NCI-H2107 (cell line): ENCODE results near the gene MAGI1.

Experiments used
- DNase-seq: peaks from one replicate; lab custom pipeline; 2025; lab: John Stamatoyannopoulos, UW

MAGI1 gene

DNA sequence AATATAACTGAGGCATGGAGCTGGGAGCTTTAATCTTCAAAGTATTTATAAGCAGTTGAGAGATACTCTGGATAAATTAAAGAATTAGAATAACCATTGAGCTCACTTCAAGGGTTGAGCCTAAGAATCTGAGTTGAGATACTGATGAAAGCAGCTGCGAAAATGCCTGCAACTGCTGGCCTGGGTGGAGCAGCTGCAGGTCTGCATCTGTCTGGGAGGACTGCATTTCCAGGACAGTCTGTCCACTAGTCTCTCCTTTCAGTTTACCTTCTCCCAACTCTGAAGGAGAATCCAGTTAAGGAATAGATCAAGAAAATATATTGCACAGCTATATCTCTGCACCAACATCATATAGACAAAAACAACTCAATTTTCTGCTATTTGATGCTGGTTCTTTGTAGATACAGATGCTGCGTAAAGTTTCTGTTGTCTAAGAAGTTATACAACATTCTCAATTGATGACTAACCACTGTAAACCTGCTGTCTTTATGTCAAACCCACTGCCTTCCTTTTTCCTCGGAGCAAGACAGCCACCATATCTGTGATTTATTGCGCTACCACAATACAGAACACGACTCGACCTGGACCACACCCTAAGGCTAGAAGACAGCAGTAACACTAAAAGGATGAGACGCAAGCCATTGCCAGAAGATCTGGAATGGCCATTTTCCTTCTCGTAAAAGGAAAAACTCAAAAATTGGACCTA, 245.1 kb downstream of the MAGI1 start:
- no peak for DNase-seq

DNA sequence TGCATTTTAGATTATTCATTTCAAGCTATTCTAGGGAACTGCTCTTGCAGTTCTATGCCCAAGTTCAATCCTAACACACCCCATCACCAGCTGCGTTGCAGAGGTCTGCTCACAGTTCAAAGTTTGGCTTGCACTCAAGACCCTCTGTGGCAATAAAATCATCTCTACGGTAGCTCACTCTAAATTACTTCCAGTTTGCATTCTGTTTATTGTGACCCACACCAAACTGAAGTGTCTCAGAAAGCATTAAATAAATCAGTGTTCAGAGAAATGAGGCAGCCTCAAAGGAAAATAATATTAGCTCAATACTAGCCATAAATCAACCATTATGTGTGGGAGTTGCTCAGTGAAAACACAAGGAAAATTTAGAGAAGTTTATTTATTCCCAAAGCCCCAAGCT, 250.3 kb downstream of the MAGI1 start:
- DNase-seq: no peak

DNA sequence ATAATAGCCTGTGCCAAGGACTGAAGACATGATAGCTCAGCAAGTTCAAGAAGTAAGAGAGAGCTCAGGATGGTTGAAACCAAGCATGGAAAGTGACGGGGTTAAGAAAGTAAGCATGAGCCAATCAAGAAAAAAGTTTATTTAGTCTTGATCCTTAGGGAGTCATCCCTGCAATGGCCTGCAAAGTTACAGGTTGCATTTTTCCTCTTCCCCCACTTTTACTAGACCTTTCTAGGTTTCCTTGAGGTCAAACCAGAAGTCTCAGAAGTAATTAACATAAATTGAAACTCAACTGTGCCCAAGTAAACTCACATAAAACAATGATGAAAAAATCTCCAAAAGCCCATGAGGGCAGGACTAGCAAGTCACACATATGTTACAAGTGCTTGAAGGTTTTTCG, 250.9 kb downstream of the MAGI1 start:
- DNase-seq: no peak

DNA sequence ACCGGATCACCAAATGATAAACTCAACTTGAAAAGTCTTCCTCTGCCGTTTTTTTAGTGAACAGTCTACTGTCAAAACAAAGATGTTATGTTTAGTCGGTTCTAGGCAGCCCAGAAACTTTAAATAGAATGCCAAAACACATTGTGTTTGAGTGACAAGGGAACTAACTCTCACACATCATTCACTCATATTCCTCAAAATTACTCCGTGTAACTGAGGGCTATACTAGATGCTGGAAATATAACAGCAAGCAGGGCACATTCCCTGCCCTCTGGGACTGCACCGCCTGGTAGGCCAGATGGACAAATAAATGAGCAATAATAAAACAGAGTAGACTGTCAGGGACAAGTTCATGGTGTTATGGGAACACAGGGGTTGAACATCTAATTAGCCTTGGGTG, 251.4 kb downstream of the MAGI1 start:
- no peak for DNase-seq

DNA sequence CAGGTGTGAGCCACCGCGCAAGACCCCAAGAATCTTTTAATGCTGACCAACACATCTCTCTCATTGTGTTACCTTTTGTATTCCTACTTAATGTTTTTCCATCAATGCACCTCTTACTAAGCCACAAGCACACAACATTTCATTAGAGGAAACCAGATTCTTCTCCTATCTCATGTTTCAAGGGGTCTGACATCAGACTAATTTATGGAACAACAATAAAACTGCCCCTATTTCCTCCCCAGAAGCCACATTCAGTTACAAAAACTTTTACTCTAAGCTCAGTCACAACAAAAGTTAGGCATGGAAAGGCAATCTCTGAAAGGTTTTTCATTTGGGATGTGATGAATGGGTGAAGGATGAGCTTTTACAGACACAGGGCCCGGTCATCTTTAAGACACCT, 251.8 kb downstream of the MAGI1 start:
- DNase-seq: no peak

DNA sequence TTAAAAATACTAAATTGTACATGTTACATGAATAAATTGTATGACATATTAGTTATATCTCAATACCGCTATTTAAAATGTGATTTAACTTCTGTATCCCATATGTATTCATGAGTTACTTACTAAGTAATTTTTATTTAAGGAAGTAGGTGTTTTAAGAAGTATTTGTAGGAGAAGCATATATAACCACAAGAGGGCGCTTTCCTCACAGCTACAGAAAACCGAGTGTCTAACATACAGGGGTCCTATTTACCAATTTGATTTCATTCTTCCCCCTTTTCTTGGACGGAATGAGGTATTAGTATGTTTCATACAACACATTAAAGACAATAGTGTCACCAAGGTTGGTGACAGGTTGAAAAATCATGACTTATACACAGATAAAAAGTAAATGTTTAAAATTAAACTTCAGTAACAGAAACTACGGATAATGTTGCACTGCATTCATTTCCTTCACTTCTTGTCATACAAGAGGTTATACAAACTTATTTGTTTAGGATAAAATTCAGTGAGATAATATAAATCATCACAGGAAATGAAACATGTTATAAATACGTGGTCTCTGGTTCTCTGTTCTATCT, 253.6 kb downstream of the MAGI1 start:
- DNase-seq: no peak

DNA sequence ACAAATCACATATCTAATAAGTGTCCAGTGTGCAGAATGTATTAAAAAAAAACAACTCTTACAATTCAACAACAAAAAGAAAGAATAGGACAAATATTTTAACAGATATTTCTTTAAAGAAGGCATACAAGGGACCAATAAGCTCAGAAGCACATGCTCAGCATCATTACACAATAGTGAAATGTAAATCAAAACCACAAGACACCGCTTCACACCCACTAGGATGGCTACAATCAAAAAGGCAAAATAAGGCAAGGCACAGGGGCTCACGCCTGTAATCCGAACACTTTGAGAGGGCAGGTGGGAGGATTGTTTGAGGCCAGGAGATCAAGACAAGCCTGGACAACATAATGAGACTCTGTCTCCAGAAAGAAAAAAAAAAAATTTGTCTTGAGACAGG, 255.6 kb downstream of the MAGI1 start:
- DNase-seq: no peak

DNA sequence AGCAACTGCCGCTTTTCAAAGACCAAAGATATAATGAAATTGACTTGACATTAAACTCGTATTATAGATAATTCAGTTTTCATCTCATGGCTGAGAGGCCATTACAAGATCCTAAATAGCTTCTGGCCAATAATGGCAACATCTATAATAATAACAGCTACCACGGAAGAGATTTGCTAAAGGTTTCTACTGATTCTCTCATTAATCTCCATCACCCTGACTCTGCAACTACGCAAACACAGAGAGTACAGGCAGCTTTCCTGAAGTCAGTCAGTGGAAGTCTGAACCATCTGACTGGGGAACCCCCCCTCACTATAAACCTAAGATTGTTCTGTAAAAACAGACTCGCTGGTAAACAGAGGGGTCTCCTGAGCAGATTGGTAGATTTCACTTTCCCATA, 257.1 kb downstream of the MAGI1 start:
- DNase-seq: no peak

DNA sequence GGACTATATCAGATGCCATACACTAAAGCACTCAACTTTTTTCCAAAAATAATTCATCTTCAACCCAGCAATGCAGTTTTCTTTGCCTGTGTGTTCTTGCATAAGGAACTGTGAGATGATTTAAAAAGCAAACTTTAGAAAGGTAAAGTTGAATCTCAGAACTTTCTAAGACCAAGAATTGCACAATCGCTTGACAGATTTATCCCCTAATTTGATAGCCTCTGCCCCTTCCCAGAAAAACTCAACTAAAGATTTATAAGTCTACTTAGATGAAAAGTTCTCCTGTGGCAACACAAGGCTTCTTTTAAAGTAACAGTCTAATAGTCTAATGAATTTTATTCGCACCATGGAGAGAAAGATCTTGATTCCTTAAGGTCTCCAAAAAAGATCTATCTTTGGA, 259.3 kb downstream of the MAGI1 start:
- no peak for DNase-seq

DNA sequence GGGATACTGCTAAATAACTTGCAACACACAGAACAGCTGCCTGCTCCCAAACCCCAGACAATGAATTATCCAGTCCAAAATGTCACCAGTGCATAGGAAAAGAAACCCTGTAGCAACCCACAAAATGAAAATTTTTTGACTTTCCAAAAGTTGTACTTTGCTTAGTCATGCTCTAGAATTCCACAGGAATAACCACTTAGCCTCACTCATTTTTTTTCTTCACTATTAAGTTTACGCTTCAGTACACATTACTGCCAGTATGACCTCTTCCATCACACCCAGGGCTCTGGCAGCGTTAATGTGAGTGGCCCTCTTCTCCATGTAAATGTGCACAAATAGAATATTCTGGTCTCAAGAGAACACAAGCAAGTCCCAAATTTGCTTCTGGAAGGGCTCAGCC, 259.8 kb downstream of the MAGI1 start:
- DNase-seq: no peak

DNA sequence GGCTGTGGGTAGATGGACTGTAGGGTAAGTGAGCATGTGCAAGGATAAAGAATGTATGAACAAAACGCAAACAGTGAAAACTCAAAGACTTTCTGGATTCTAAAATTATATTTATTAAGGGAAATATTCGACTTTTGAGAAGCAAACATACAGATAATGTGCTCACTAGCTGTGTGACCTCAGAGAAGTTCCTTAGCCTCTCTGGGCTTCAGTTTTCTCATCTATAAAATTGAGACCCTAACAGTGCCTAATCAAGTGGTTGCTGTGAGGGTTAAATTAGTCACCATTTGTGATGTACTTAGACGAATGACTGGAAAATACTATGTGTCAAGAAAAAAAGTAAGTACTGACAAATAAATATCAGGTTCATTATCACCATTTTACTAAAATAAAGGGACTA, 261.7 kb downstream of the MAGI1 start:
- DNase-seq: no peak

DNA sequence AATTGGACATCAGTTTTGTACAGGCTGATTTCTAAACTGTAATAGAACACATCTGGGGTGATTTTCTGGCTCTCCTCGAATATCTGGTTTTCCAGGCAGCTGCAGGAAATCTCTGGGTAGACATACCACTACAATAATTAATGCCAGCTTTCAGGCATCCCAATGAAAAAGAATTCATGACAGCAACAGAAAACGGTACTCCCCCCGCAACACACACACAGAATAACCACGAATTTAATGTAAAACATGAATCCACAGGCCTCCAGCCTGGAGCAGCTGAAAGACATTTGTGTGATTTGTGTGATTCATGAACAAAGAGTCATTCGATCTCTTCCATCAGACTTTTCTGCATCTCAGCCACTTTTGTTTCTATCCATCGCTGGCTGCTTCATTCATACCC, 262.2 kb downstream of the MAGI1 start:
- no peak for DNase-seq

DNA sequence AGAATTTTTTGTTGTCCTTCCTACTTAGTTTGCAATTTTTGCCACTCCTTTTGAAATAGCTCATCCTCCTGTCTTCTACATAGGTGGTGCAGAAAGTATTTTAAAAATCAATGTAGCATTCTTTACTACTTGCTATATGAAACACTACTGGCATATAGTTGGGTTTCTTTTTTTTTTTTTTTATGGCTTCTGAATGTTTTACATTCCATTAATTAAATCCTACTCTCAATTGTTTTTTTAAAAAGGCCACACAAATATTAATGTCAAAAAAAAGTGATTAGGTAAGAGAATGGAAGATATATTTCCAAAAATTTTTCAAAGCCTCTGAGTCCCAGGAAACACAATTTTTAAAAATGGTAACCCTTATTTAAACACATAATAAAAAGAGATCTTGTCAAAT, 262.6 kb downstream of the MAGI1 start:
- no peak for DNase-seq

DNA sequence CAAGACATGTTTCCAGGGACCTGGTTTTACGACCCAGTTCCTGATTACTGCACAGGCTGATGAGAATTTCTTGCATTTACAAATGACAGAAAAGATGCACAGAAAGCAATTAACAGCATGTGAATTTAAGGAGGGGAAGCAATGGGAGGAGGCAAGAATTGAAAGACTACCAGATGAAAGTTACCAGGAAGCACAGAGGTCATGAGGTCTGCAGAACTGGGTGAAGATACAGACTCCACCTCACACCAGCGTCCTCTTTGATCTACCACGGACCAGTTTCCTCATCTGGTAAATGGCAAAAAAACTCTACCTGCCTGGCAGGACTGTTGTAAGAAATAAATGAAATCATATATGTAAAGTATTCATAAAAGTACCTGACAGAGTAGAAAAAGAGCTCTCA, 266.0 kb downstream of the MAGI1 start:
- no peak for DNase-seq

DNA sequence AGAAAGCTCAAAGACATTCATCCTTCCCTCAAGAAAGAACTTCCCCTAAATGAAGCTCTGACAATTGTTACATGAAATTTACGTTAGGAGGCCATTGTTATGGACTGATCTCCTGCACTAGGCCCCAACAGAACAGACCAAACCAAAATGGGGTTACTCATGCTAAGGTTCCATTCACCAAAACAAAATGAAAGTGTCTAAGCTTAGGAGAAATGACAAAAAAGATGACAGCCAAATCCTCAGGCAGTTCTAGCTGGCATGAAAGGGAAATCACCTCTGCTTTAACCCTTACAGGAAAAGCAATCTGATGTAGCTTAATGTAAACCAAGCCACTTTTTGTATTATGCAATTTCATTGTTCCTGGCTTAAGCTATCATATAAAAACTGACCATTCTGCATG, 271.2 kb downstream of the MAGI1 start:
- DNase-seq: no peak

DNA sequence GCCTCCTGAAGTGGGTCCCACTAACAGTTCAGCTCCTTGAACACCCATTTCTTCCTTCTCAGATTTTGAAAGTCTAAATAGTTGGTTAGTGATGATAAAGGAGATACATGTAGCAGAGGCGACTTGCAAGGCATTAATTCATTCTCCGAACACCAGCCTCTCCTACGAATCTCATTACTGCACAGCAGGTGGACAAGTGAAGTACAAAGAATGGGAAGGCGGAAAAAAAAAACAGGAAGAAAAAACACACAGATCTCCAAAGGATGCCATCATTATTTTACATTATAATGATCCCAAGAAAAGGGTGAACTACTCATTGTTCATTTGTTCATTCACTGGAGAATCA, 276.5 kb downstream of the MAGI1 start:
- no peak for DNase-seq

DNA sequence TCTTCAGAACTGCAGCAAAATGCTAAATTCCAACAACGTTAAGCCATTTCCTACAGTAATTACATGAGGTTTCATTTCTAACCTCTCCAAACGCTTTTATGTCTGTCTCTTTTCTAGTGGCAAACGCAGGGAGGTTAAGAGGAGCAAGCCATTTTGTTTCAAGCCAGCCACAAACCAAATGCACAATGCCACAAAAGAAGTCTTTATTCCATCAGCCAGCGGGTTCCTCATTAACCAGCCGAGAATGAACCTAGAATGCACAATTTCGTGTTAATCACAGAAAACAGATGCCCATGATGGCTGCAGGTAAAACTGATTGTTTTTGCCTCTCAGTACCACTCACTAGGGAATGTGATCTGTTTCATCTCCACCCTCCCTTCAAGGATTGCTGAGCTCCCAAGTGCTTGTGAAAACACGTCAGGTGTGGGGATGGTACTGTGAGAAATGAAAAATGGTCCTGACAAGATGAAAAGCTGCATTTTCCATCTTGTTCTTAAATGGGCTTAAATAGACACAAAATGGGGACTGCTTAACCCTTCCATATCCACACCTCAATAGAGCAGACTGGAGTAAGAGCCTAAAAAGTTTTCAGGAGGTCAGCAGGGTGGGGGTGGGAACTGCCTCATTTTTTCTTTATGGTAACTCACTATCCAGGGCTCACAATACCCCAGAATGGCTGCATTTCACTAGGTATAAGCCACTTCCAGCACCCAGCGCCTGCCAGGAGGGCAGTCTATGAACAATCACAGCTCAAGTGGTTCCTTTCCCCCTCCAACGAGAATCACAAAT, 277.1 kb downstream of the MAGI1 start:
- no peak for DNase-seq

DNA sequence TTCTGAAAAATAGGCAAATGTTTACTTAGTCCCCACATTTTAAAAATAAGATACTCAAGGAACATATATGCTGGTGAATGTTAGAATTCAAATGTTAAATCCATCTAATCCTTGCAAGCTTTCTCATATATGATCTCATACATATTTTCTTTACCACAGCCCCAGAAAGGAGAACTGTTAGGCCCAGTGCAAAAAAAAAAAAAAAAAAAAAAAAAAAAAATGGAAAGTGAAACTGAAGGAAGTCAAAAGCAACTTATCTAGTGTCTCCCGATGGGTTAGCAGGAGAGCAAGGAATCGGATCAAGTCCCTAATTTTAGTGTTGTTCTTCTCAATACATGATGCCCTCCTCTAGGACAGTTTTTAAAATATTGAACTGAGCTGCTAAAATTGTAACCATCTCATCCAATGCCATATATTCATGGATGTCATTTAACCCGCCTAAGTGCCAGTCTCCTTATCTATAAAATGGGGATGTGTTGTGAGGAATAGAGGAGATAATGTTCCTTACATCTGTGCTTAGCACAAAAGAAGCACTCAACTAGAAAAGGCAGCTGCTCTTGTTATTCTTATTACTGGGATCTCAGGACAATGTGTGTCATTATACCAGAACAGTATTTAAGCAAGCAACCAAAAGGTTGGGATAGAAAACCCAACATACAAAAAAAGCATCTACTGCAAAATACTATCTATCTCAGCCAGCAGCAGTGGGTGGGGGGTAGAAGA, 279.7 kb downstream of the MAGI1 start:
- no peak for DNase-seq

DNA sequence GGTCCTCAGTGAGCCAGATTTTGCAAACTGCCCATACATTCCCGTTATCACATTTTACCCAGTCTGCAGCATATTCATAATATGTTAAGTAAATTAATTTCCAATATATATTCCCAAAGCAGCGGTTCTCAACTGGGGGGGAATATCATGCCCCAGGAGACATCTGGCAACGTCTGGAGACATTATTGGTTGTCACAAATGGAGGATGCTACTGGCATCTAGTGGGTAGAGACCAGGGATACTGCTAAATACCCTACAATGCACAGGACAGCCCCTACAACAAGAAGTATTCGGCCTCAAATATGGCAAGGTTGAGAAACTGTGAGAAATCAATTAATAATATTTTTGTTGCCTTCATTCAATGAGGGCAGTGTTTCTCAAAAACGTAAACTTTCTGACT, 280.3 kb downstream of the MAGI1 start:
- DNase-seq: no peak

DNA sequence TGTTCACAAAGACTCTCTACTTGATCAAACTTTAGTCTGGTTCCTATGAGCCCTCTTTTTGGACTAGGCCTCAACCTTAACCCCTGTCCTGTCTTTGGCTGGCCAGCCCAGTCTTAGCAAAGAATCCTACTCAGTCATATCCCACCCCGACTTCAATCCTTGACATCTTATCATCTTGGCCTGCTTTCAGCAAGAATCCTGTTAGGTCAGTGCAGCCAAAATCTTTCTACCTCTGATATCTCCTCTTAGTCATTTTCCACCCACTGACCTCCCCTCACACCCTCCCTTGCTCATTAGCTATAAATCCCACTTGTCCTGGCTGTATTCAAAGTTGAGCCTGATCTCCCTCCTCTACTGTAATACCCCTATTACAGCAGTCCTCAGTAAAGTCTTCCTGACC, 286.1 kb downstream of the MAGI1 start:
- no peak for DNase-seq

DNA sequence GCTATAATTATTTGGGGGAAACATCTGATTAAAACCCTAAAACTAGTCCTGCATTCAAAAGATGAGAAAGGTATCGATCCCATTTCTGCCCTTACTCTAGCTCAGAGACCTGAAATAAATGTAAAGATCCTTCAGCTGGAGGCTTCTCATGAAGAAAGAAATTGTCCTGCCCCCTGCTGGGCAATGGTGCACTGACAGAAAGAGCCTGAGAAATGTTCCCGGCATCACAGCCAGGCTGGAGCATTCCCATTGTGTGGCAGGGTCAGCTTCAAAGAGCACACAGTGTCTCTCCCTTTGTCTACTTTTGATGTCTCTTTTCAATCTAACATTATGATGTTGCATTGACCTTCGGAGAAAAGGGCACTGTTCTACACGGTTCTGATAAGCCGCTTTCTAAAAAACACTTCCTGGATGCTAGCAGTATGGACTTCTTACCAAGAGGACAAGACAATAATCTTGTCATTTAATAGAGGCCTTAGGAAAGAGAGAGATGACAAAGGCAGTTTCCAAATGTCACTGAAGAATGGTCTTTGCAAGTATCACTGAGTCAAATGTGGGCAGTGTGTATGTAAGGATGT, 287.5 kb downstream of the MAGI1 start:
- no peak for DNase-seq

DNA sequence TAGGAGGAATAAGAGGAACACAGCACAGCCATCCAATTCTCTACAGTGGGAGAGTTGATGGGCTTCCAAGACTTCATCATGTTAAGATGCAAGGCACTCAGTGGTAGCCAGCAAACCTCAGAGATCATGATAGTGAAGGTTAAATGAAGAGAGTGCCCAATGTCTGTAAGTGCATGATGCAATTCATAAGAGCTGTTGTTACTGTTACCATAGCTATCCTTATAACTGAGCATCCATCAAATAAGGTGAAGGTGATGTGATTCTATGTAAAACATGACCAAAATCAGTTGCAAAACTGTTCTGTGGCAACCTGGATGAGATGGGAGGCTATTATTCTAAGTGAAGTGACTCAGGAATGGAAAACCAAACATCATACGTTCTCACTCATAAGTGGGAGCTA, 289.7 kb downstream of the MAGI1 start:
- DNase-seq: no peak

DNA sequence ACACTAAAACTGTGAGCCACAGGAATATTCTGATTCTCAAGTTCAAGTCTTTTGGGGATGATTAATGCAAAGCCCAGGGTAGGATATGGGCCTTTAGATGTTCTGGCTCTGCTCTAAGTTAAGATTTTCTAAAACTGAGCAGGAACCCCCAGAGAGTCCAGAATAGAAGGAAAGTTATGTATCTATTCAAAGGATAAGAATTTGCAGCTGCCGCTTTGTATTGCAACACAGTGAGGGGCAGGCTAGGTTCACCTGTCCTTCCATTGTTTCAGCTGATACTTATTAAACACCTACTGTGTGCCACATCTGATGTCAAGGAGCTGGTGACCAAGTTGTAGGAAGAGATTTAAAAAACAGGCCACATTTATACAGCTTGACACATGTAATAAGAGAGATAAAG, 290.4 kb downstream of the MAGI1 start:
- no peak for DNase-seq
